DND-41 (cell line): ENCODE data around the gene CD7.

Experiments used
- ATAC-seq: fragments of 200-7000 bp; cut with Tn5 transposase; 3 replicates; pipeline ENCODE4 v1.9.1; 2021; ENCODE audit warnings: low read depth; ENCODE audit not compliant: insufficient read depth
- DNase-seq: peaks from one replicate; pipeline ENCODE4 v3.0.0-alpha.2; 2020
- H2AFZ ChIP-seq: 2 replicates; pipeline ENCODE4 v1.6.0; 2012; ENCODE audit warnings: low read depth, low read length
- H3K27ac ChIP-seq: 2 replicates; pipeline ENCODE4 v1.5.1; 2012; ENCODE audit warnings: low read length, inconsistent platforms
- H3K27me3 ChIP-seq: fragments of 200-600 bp; sonication (generic); 2 replicates; pipeline ENCODE4 v1.6.0; 2012; ENCODE audit warnings: low read length, mild to moderate bottlenecking, inconsistent platforms; ENCODE audit not compliant: insufficient read depth, poor library complexity
- H3K36me3 ChIP-seq: 2 replicates; pipeline ENCODE4 v1.5.1; 2012; ENCODE audit warnings: low read length, inconsistent platforms; ENCODE audit not compliant: insufficient read depth
- H3K4me1 ChIP-seq: 2 replicates; pipeline ENCODE4 v1.5.1; 2012; ENCODE audit warnings: mild to moderate bottlenecking, low read length; ENCODE audit not compliant: insufficient read depth
- H3K4me2 ChIP-seq: 2 replicates; pipeline ENCODE4 v1.6.0; 2012; ENCODE audit warnings: mild to moderate bottlenecking, moderate library complexity, low read length, inconsistent platforms; ENCODE audit not compliant: insufficient read depth
- H3K4me3 ChIP-seq, 2 experiments: fragments of 200-600 bp in 1 of 2; shearing (Covaris generic) in 1 of 2; 2 replicates each; pipeline ENCODE4 v1.5.1; 2012 to 2016; ENCODE audit warnings: inconsistent platforms in 2 of 2, low read length in 2 of 2, mild to moderate bottlenecking in 2 of 2, low read depth in 1 of 2, moderate library complexity in 1 of 2
- H3K79me2 ChIP-seq: 2 replicates; pipeline ENCODE4 v1.6.0; 2012; ENCODE audit warnings: low read length, inconsistent platforms; ENCODE audit not compliant: insufficient read depth
- H3K9ac ChIP-seq: 2 replicates; pipeline ENCODE4 v1.6.0; 2012; ENCODE audit warnings: low read depth, mild to moderate bottlenecking, inconsistent platforms, low read length, moderate library complexity
- H3K9me3 ChIP-seq: 2 replicates; pipeline ENCODE4 v1.5.1; 2012; ENCODE audit warnings: low read length, moderate library complexity, mild to moderate bottlenecking, inconsistent platforms; ENCODE audit not compliant: insufficient read depth, severe bottlenecking
- H4K20me1 ChIP-seq: 2 replicates; pipeline ENCODE4 v1.6.0; 2012; ENCODE audit warnings: low read length; ENCODE audit not compliant: insufficient read depth
- EZH2 ChIP-seq: IDR thresholded peaks from 3 replicates; pipeline ENCODE4 v1.6.1; 2012; ENCODE audit warnings: borderline replicate concordance, low read depth, mild to moderate bottlenecking, moderate library complexity, low read length, inconsistent platforms; ENCODE audit not compliant: severe bottlenecking
- TF ChIP-seq, protein P1 (sequence below): IDR thresholded peaks from 2 replicates; pipeline ENCODE4 v1.5.1; 2012; ENCODE audit warnings: borderline replicate concordance, low read length, moderate library complexity, mild to moderate bottlenecking; ENCODE audit not compliant: poor library complexity, severe bottlenecking; ENCODE audit errors: extremely low read depth

The CD7 gene

DNA sequence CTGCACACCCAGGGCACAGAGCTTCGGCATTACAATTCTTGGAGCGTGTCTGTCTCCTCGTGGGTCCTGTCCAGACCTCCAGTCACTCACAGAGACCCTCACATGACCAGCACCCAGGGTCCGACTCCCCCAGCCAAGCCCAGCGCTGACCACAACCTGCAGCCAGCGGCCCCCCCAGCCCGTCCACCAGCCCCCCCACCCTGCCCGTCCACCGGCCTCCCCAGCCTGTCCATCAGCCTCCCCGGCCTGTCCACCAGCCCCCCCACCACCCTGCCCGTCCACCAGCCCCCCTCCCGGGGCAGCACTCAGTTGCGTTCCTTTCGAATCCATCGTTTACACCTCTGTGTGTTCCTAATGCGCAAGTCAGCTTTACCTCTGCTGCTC lies 10.3 kb upstream of the CD7 start:
- H3K4me2 ChIP-seq = no peak overlapping the region
- no peak for ATAC-seq
- no peaks in the 10 kb centered on the region for H3K79me2 ChIP-seq
- H3K9ac ChIP-seq = no peak overlapping the region
- TF ChIP-seq EZH2 = no peak
- TF ChIP-seq, protein P1, sequence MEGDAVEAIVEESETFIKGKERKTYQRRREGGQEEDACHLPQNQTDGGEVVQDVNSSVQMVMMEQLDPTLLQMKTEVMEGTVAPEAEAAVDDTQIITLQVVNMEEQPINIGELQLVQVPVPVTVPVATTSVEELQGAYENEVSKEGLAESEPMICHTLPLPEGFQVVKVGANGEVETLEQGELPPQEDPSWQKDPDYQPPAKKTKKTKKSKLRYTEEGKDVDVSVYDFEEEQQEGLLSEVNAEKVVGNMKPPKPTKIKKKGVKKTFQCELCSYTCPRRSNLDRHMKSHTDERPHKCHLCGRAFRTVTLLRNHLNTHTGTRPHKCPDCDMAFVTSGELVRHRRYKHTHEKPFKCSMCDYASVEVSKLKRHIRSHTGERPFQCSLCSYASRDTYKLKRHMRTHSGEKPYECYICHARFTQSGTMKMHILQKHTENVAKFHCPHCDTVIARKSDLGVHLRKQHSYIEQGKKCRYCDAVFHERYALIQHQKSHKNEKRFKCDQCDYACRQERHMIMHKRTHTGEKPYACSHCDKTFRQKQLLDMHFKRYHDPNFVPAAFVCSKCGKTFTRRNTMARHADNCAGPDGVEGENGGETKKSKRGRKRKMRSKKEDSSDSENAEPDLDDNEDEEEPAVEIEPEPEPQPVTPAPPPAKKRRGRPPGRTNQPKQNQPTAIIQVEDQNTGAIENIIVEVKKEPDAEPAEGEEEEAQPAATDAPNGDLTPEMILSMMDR = no peak
- no peaks in the 10 kb centered on the region for H3K36me3 ChIP-seq
- DNase-seq = no peak
- no peaks in the 10 kb centered on the region for H3K27me3 ChIP-seq
- no peak overlapping the region for H3K4me3 ChIP-seq
- H3K27ac ChIP-seq = no peak overlapping the region
- H3K9me3 ChIP-seq = no peaks in the 10 kb centered on the region
- no peaks in the 10 kb centered on the region for H4K20me1 ChIP-seq
- no peaks in the 10 kb centered on the region for H3K4me1 ChIP-seq
- H2AFZ ChIP-seq = no peak overlapping the region

DNA sequence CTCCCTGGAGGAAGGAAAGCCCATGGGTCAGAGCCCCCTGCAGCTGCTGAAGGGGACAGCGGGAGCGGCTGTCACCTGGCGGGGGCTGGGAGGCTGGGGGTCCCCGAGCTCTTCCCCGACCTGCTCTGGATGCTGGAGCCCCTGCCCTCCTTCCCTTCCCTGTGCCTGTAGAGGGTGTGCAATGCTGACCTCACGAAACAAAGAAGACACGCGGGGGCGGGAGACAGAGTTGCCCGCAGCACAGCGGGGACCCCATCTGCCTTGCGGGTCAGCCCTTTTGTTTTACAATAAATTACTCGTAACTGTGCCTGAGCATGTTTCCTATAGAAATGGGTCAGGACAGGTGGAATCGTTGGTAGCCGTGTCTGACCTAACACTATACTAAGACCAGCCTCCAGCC lies 9.9 kb upstream of the CD7 start:
- DNase-seq = no peak
- TF ChIP-seq, protein P1 = no peak
- TF ChIP-seq EZH2 = no peak
- Histone ChIP-seq H3K4me1 (no peaks in the 10 kb centered on the region), H3K9me3 (no peaks in the 10 kb centered on the region), H3K27me3 (no peaks in the 10 kb centered on the region), H3K27ac (no peak overlapping the region), H3K36me3 (no peaks in the 10 kb centered on the region), H3K4me2 (no peak overlapping the region), H3K79me2 (no peaks in the 10 kb centered on the region), H4K20me1 (no peaks in the 10 kb centered on the region), H3K9ac (no peak overlapping the region), H2AFZ (no peak overlapping the region), H3K4me3 (no peak overlapping the region)
- no peak for ATAC-seq

DNA sequence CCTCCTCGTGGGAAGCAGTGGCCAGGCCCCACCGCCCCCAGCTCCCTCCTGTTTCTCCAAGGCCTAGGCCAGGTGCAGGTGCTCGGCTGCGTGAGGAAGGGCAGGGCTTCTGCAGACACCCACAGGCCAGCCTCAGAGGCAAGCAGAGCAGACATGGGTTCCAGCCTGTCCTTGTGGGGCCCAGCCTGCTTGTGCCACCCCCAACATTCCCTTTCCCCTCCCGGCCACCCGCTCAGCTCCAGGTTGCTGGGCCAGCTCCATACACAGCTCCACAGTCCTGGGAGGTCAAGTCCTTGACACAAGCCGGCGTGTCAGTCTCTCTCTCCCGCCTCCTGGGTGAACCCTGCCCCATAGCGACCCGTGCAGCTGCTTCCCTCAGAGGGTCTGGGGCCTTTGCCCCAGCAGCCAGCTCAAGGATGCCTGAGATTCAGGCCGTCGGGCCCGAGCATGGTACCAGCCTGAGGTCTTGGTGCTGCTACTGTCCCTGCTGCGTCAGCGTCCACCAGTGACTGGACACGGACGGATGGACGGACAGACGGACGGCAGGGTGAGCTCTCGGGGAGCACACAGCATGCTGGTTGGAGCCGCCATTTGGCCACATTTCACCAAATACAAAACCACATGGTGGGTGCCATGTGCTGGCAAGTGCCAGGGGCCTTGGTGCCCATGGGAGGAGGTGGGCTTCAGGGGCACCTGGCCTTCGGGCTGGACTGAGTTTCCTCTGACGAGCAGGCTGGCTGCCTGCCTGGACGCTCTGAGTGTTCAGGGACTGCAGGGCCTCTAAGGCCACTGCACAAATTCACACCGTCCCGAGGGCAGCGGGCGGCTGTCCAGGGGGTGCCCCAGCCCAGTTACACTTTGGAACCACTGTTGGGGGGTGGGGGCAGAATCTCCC lies 8.1 kb upstream of the CD7 start:
- TF ChIP-seq, protein P1 = no peak
- no peak for TF ChIP-seq EZH2
- Histone ChIP-seq H3K36me3 (no peaks in the 10 kb centered on the region), H3K79me2 (no peaks in the 10 kb centered on the region), H3K27me3 (no peaks in the 10 kb centered on the region), H3K4me3 (no peak overlapping the region), H3K9me3 (no peaks in the 10 kb centered on the region), H3K27ac (no peak overlapping the region), H3K9ac (no peak overlapping the region), H2AFZ (no peak overlapping the region), H3K4me1 (peaks cover 9% of the 10 kb centered on the region; the same call in 1 of the 2 replicates), H4K20me1 (no peaks in the 10 kb centered on the region), H3K4me2 (no peak overlapping the region)
- ATAC-seq = no peak
- no peak for DNase-seq
